ENCODE measurements around the gene SOST.

Gene SOST

DNA sequence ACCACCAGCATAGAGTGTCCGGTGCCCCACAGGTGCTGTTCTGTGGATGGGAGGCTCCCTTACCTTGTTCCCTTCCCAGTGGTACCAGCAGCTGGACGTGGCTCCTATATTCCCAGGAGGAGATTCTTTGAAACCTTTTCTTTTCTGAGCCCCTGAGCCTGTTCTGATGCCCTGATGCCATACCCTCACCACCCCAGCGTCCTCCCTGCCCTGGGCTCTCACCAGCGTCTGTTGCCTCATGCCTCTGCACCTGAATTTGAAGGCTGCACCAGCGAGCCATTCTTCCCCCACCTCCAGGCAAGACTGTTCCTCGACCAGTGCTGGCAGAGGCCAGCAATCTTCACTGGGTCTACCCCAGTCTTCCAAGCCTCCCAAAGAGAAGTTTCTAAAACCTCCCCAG is 505 bp downstream of the SOST start:
- ATAC-seq, result no peak

DNA sequence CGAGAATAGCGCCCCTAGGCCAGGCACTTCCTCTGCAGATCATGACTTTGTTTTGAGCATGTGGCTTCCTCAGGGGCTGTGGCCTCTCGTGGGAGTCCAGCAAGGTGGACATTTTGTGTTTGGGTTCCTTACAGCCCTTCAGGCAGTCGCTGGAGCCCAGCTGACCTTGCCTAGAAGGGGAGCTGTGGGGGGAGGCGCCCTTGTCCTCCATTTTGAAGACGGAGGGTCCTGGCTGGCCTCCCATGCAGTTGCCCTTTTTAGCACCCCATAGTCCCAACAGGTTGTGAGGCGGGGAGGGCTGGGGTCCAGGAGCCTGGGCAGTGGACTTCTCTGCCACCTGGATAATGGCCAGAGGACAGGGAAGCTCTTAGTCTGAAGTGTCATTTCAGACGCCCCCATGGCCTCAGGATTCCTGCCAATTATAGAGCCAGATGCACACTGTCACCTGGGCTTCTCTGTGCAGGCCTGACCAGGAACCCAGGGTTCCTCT is 1.4 kb downstream of the SOST start:
- ATAC-seq, result no peak
- TF ChIP-seq ZFP30 (CRISPR knock-in tag; IDR thresholded peaks at IDR 0.05) (no peak), PPARA (CRISPR knock-in tag; IDR thresholded peaks at IDR 0.05; ENCODE audit: borderline replicate concordance) (no peak), ESRRG (CRISPR knock-in tag; IDR thresholded peaks at IDR 0.05) (no peak), BACH2 (CRISPR knock-in tag; IDR thresholded peaks at IDR 0.05; ENCODE audit: borderline replicate concordance) (no peak), RARB (CRISPR knock-in tag; IDR thresholded peaks at IDR 0.05) (no peak), ISL1 (CRISPR knock-in tag; IDR thresholded peaks at IDR 0.05) (no peak), SNAI2 (CRISPR knock-in tag; IDR thresholded peaks at IDR 0.05) (no peak), ARNTL (CRISPR knock-in tag; IDR thresholded peaks at IDR 0.05; ENCODE audit: borderline replicate concordance, low read depth) (no peak), TCF4 (CRISPR knock-in tag; IDR thresholded peaks at IDR 0.05; ENCODE audit: borderline replicate concordance) (no peak), ZNF8 (CRISPR knock-in tag; IDR thresholded peaks at IDR 0.05) (no peak), TOX (CRISPR knock-in tag; IDR thresholded peaks at IDR 0.05; ENCODE audit: borderline replicate concordance) (no peak)
- TF ChIP-seq, protein P1, sequence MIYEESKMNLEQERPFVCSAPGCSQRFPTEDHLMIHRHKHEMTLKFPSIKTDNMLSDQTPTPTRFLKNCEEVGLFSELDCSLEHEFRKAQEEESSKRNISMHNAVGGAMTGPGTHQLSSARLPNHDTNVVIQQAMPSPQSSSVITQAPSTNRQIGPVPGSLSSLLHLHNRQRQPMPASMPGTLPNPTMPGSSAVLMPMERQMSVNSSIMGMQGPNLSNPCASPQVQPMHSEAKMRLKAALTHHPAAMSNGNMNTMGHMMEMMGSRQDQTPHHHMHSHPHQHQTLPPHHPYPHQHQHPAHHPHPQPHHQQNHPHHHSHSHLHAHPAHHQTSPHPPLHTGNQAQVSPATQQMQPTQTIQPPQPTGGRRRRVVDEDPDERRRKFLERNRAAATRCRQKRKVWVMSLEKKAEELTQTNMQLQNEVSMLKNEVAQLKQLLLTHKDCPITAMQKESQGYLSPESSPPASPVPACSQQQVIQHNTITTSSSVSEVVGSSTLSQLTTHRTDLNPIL (CRISPR knock-in tag; IDR thresholded peaks at IDR 0.05; ENCODE audit: low read depth), result no peak
- TF ChIP-seq, protein P2, sequence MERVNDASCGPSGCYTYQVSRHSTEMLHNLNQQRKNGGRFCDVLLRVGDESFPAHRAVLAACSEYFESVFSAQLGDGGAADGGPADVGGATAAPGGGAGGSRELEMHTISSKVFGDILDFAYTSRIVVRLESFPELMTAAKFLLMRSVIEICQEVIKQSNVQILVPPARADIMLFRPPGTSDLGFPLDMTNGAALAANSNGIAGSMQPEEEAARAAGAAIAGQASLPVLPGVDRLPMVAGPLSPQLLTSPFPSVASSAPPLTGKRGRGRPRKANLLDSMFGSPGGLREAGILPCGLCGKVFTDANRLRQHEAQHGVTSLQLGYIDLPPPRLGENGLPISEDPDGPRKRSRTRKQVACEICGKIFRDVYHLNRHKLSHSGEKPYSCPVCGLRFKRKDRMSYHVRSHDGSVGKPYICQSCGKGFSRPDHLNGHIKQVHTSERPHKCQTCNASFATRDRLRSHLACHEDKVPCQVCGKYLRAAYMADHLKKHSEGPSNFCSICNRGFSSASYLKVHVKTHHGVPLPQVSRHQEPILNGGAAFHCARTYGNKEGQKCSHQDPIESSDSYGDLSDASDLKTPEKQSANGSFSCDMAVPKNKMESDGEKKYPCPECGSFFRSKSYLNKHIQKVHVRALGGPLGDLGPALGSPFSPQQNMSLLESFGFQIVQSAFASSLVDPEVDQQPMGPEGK (CRISPR knock-in tag; IDR thresholded peaks at IDR 0.05; ENCODE audit: borderline replicate concordance), result no peak
- TF ChIP-seq, protein P3, sequence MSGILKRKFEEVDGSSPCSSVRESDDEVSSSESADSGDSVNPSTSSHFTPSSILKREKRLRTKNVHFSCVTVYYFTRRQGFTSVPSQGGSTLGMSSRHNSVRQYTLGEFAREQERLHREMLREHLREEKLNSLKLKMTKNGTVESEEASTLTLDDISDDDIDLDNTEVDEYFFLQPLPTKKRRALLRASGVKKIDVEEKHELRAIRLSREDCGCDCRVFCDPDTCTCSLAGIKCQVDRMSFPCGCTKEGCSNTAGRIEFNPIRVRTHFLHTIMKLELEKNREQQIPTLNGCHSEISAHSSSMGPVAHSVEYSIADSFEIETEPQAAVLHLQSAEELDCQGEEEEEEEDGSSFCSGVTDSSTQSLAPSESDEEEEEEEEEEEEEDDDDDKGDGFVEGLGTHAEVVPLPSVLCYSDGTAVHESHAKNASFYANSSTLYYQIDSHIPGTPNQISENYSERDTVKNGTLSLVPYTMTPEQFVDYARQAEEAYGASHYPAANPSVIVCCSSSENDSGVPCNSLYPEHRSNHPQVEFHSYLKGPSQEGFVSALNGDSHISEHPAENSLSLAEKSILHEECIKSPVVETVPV (CRISPR knock-in tag; IDR thresholded peaks at IDR 0.05), result no peak

More for the DNA sequence above, 505 bp downstream of the SOST start:
- TF ChIP-seq, protein P4, sequence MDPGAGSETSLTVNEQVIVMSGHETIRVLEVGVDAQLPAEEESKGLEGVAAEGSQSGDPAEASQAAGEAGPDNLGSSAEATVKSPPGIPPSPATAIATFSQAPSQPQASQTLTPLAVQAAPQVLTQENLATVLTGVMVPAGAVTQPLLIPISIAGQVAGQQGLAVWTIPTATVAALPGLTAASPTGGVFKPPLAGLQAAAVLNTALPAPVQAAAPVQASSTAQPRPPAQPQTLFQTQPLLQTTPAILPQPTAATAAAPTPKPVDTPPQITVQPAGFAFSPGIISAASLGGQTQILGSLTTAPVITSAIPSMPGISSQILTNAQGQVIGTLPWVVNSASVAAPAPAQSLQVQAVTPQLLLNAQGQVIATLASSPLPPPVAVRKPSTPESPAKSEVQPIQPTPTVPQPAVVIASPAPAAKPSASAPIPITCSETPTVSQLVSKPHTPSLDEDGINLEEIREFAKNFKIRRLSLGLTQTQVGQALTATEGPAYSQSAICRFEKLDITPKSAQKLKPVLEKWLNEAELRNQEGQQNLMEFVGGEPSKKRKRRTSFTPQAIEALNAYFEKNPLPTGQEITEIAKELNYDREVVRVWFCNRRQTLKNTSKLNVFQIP (CRISPR knock-in tag; IDR thresholded peaks at IDR 0.05; ENCODE audit: borderline replicate concordance, low read depth), result no peak
- TF ChIP-seq, protein P2 (CRISPR knock-in tag; IDR thresholded peaks at IDR 0.05; ENCODE audit: borderline replicate concordance), result no peak
- TF ChIP-seq ZFP30 (CRISPR knock-in tag; IDR thresholded peaks at IDR 0.05) (no peak), ZNF8 (CRISPR knock-in tag; IDR thresholded peaks at IDR 0.05) (no peak), RARB (CRISPR knock-in tag; IDR thresholded peaks at IDR 0.05) (no peak)
- TF ChIP-seq, protein P1 (CRISPR knock-in tag; IDR thresholded peaks at IDR 0.05; ENCODE audit: low read depth), result no peak

DNA sequence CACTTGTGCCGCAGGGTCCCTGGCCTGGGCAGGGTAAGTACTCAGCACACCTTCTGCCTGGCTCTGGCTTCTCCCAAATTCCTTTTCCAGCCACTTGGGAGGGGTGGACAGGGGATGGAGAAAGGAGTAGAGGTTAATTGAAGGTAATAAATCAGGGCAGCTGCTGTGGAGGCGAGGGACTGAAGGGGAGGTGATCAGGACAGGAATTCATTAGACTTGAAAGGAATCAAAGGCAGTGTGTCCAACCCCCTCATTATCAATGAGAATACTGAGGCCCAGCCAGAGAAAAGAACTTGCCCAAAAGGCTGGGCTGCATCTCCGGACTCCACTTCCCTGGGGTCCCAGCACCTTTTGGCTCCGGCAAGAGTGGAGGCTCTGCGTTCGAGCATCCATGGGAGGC is 2.4 kb downstream of the SOST start:
- TF ChIP-seq ISL1 (CRISPR knock-in tag; IDR thresholded peaks at IDR 0.05) (no peak), ZNF70 (CRISPR knock-in tag; IDR thresholded peaks at IDR 0.05) (no peak), ESRRG (CRISPR knock-in tag; IDR thresholded peaks at IDR 0.05) (no peak), ARNTL (CRISPR knock-in tag; IDR thresholded peaks at IDR 0.05; ENCODE audit: borderline replicate concordance, low read depth) (no peak), GLIS3 (CRISPR knock-in tag; IDR thresholded peaks at IDR 0.05) (no peak), TCF4 (CRISPR knock-in tag; IDR thresholded peaks at IDR 0.05; ENCODE audit: borderline replicate concordance) (no peak)
- TF ChIP-seq, protein P5, sequence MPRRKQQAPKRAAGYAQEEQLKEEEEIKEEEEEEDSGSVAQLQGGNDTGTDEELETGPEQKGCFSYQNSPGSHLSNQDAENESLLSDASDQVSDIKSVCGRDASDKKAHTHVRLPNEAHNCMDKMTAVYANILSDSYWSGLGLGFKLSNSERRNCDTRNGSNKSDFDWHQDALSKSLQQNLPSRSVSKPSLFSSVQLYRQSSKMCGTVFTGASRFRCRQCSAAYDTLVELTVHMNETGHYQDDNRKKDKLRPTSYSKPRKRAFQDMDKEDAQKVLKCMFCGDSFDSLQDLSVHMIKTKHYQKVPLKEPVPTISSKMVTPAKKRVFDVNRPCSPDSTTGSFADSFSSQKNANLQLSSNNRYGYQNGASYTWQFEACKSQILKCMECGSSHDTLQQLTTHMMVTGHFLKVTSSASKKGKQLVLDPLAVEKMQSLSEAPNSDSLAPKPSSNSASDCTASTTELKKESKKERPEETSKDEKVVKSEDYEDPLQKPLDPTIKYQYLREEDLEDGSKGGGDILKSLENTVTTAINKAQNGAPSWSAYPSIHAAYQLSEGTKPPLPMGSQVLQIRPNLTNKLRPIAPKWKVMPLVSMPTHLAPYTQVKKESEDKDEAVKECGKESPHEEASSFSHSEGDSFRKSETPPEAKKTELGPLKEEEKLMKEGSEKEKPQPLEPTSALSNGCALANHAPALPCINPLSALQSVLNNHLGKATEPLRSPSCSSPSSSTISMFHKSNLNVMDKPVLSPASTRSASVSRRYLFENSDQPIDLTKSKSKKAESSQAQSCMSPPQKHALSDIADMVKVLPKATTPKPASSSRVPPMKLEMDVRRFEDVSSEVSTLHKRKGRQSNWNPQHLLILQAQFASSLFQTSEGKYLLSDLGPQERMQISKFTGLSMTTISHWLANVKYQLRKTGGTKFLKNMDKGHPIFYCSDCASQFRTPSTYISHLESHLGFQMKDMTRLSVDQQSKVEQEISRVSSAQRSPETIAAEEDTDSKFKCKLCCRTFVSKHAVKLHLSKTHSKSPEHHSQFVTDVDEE (CRISPR knock-in tag; IDR thresholded peaks at IDR 0.05), result no peak
- TF ChIP-seq, protein P1 (CRISPR knock-in tag; IDR thresholded peaks at IDR 0.05; ENCODE audit: low read depth), result no peak
- no peak for ATAC-seq
